Bronchial smooth muscle cell (primary cell): ENCODE results near the gene RNF128. TPM values are rescaled to one million over a fixed set of nuclear protein-coding genes. Genes with fewer than 3 reads are reported as not detected.

ENCODE experiments used
- total RNA-seq: library from RNA; depleted of rRNA; stranded (reverse); fragments of >200 nt; gene quantifications from 2 replicates; pipeline ENCODE4 v1.2.1, GENCODE V29; 2014

RNF128 gene
- 3.3 and 3.6 TPM in 2 replicates for total RNA-seq

DNA sequence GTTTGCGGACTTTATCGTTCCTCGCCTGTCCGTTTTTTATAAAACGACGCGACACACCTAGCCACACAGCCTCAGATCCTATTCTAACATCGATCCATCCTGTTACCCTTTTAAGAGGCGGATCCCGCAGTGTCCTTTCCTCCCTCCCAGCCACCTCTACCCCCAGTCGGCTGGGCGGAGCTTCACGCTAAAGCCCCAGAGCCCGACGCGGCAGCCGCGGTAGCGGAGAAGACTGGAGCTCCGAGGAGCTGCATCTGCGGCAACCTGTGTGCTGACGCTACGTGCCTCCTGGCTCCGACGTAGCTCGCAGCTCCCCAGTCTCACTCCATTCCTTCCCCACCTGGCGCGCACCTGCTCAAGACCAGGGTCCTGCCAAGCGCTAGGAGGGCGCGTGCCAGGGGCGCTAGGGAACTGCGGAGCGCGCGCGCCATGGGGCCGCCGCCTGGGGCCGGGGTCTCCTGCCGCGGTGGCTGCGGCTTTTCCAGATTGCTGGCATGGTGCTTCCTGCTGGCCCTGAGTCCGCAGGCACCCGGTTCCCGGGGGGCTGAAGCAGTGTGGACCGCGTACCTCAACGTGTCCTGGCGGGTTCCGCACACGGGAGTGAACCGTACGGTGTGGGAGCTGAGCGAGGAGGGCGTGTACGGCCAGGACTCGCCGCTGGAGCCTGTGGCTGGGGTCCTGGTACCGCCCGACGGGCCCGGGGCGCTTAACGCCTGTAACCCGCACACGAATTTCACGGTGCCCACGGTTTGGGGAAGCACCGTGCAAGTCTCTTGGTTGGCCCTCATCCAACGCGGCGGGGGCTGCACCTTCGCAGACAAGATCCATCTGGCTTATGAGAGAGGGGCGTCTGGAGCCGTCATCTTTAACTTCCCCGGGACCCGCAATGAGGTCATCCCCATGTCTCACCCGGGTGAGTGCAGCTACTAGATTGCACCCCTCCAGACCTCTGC is at the start of gene RNF128:
Gene RNF128 (plus strand): TSS at position 217 of the 953 bp plus-strand sequence. CDS start 213 bp downstream, at position 430.

DNA sequence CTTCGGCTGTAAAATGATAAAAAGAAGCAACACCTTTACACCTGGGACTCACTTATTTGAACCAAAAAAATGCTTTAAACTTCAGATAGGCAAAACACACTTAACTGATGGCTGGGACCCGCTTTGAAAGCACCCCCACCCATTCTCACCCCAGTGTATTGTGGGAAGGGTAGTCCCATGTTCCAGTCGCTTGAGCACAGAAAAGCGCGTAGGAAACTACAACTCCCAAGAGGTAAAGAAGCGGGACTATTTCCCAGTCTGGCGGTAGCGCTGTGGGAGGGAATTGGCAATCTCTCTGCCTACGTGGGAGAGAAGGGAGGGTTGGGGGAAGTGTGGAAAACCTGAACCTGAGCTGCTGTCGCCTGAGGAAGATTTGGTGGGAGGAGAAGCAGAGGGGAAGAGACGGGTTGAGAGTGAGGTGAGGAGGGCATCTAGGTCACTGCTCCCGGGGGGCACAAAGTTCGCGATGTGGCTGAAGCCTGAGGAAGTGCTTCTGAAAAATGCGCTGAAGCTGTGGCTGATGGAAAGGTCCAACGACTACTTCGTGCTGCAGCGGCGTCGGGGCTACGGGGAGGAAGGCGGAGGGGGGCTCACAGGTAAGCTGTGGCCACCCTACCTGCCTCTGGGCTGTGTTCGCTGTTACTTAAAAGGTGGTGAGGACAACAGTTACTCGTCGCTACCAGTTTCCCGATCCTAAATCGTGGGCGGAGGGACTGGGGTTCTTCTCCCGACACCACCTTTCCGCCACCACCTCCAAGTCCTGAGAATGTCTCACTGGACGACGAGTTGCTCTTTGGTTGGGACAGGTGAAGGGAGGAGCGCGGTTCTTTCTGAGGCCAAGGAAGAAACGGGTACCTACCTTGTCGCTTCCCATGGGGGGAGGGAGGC is 76.1 kb downstream of the RNF128 start, which contains the start of gene TBC1D8B:
Gene TBC1D8B (plus strand): TSS at position 286 of the 888 bp plus-strand sequence. CDS start 181 bp downstream, at position 467.

Other genes starting within 250 kb of the RNF128 start
- gene RADX, start 114.7 kb upstream of the RNF128 start, total RNA-seq, result 0.95 and 1.2 TPM in 2 replicates
- gene TBC1D8B, start 76.0 kb downstream of the RNF128 start, total RNA-seq, result 7.0 and 13.2 TPM in 2 replicates
- gene RIPPLY1, start 176.6 kb downstream of the RNF128 start, total RNA-seq, result not detected in 2 replicates
- gene CLDN2, start 193.7 kb downstream of the RNF128 start, total RNA-seq, result not detected in 2 replicates